ENCODE data around the gene GMPR. TPM values are rescaled to one million over a fixed set of nuclear protein-coding genes. Genes with fewer than 3 reads are reported as not detected.

Gene GMPR
- total RNA-seq, 1 experiment from 2014 or later: 1.4 TPM

DNA sequence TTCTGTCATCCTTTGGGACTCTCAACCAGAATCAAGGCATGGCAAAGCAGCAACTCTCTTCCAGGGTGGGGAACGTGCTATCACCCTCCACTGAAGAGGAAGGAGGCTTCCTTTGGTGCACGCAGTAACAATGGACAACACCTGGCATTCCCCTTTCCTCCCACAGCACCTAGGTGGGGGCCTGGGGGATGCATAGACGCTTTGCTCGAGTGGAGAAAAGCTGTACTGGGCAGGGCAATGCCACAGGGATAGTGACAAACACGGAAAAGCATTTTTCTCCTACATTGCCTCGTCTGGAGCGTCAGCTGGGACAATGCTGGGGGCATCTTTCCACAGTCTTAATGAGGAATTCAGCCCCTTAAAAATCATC, 82.9 kb downstream of the GMPR start:
- Mint-ChIP-seq H3K9me3 (ENCODE audit: low read depth, unreplicated experiment) (no peaks in the 10 kb centered on the region), H3K4me1 (ENCODE audit: low read depth, unreplicated experiment) (peaks cover 10% of the 10 kb centered on the region), H3K27me3 (ENCODE audit: unreplicated experiment) (no peaks in the 10 kb centered on the region), H3K27ac (ENCODE audit: unreplicated experiment) (no peak overlapping the region), H3K36me3 (ENCODE audit: insufficient read depth, unreplicated experiment) (no peaks in the 10 kb centered on the region), H3K4me3 (ENCODE audit: low read depth, unreplicated experiment) (no peak overlapping the region)
- CTCF ChIA-PET: no interaction called here
- intact Hi-C loops (cut with micrococcal nuclease; ENCODE audit: unreplicated experiment): no loop called here
- BruUV-seq (replicated peaks): no TSS peak
- TF ChIP-seq, protein P1, sequence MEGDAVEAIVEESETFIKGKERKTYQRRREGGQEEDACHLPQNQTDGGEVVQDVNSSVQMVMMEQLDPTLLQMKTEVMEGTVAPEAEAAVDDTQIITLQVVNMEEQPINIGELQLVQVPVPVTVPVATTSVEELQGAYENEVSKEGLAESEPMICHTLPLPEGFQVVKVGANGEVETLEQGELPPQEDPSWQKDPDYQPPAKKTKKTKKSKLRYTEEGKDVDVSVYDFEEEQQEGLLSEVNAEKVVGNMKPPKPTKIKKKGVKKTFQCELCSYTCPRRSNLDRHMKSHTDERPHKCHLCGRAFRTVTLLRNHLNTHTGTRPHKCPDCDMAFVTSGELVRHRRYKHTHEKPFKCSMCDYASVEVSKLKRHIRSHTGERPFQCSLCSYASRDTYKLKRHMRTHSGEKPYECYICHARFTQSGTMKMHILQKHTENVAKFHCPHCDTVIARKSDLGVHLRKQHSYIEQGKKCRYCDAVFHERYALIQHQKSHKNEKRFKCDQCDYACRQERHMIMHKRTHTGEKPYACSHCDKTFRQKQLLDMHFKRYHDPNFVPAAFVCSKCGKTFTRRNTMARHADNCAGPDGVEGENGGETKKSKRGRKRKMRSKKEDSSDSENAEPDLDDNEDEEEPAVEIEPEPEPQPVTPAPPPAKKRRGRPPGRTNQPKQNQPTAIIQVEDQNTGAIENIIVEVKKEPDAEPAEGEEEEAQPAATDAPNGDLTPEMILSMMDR (IDR thresholded peaks at IDR 0.05; ENCODE audit: unreplicated experiment): no peak
- no peak for DNase-seq

DNA sequence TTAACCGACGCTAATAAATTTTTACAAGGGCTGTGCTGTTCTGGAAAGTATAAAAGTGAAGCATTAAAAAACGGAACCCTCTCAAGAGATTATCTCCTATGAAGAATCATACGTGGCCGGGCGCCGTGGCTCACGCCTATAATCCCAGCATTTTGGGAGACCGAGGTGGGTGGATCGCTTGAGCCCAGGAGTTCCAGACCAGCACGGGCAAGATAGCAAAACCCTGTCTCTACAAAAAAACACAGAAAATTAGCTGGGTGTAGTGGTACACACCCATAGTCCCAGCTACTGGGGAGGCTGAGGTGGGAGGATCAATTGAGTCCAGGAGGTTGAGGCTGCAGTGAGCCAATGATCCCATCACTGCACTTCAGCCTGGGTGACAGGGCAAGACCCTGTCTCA, 83.4 kb downstream of the GMPR start:
- Mint-ChIP-seq H3K36me3 (ENCODE audit: insufficient read depth, unreplicated experiment) (no peaks in the 10 kb centered on the region), H3K27me3 (ENCODE audit: unreplicated experiment) (no peaks in the 10 kb centered on the region), H3K9me3 (ENCODE audit: low read depth, unreplicated experiment) (no peaks in the 10 kb centered on the region), H3K27ac (ENCODE audit: unreplicated experiment) (no peak overlapping the region), H3K4me1 (ENCODE audit: low read depth, unreplicated experiment) (peaks cover 10% of the 10 kb centered on the region), H3K4me3 (ENCODE audit: low read depth, unreplicated experiment) (no peak overlapping the region)
- DNase-seq: no peak
- BruUV-seq (replicated peaks): no TSS peak
- TF ChIP-seq, protein P1 (IDR thresholded peaks at IDR 0.05; ENCODE audit: unreplicated experiment): no peak
- intact Hi-C loops (cut with micrococcal nuclease; ENCODE audit: unreplicated experiment): no loop called here
- CTCF ChIA-PET: no interaction called here

DNA sequence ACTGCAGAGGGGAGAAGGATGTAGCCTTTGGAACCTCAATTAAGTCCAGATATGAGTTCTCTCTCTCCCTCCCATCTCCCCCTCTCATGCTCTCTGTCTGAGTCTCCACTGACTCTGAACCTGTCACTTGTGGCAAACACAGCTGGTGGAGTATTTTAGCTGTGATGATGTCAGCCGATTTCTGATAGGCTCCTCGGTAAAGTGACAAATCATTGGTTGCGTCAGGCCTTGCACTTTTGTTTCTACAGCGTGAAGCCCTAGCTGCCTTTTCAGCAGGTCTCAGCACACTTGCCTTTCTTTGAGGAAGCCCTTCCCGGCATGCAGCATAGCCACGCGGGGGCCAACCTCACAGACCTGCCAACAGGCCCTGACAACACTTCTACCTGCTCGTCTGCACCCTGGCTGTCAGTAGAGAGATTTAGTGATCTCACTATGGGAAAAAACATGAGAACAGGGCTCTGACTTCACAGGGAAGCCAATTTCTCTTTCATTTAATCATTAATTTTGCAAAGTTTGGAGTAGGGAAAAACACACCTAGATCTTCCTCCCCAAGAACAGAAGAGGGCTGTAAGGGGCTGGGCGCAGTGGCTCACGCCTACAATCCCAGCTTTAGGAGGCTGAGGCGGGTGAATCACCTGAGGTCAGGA, 84.4 kb downstream of the GMPR start:
- no peaks in the 10 kb centered on the region for H3K36me3 Mint-ChIP-seq (ENCODE audit: insufficient read depth, unreplicated experiment)
- H3K27ac Mint-ChIP-seq (ENCODE audit: unreplicated experiment): no peak overlapping the region
- TF ChIP-seq, protein P1 (IDR thresholded peaks at IDR 0.05; ENCODE audit: unreplicated experiment): no peak
- H3K4me3 Mint-ChIP-seq (ENCODE audit: low read depth, unreplicated experiment): no peak overlapping the region
- CTCF ChIA-PET: no interaction called here
- peaks cover 10% of the 10 kb centered on the region for H3K4me1 Mint-ChIP-seq (ENCODE audit: low read depth, unreplicated experiment)
- BruUV-seq (replicated peaks): no TSS peak
- intact Hi-C loops (cut with micrococcal nuclease; ENCODE audit: unreplicated experiment): no loop called here
- H3K9me3 Mint-ChIP-seq (ENCODE audit: low read depth, unreplicated experiment): no peaks in the 10 kb centered on the region
- no peaks in the 10 kb centered on the region for H3K27me3 Mint-ChIP-seq (ENCODE audit: unreplicated experiment)
- DNase-seq: no peak

DNA sequence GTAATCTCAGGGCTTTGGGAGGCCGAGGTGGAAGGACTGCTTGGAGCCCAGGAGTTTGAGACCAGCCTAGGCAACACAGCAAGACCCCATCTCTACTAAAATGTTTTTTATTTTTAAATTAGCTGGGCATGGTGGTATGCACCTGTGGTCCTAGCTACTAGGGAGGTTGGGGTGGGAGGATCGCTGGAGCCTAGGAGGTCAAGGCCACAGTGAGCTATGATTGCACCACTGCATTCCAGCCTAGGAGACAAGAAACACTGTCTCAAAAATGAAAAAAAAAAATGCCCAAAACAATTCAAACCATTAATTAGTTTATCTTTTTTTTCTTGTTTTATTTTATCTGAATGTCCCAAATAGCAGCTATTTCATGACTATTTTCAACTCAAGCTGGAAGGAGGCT, 85.8 kb downstream of the GMPR start:
- no peaks in the 10 kb centered on the region for H3K9me3 Mint-ChIP-seq (ENCODE audit: low read depth, unreplicated experiment)
- intact Hi-C loops (cut with micrococcal nuclease; ENCODE audit: unreplicated experiment): no loop called here
- H3K4me3 Mint-ChIP-seq (ENCODE audit: low read depth, unreplicated experiment): no peak overlapping the region
- CTCF ChIA-PET: no interaction called here
- no peak for DNase-seq
- no peaks in the 10 kb centered on the region for H3K36me3 Mint-ChIP-seq (ENCODE audit: insufficient read depth, unreplicated experiment)
- H3K4me1 Mint-ChIP-seq (ENCODE audit: low read depth, unreplicated experiment): peaks cover 10% of the 10 kb centered on the region
- TF ChIP-seq, protein P1 (IDR thresholded peaks at IDR 0.05; ENCODE audit: unreplicated experiment): no peak
- BruUV-seq (replicated peaks): no TSS peak
- H3K27ac Mint-ChIP-seq (ENCODE audit: unreplicated experiment): no peak overlapping the region
- H3K27me3 Mint-ChIP-seq (ENCODE audit: unreplicated experiment): no peaks in the 10 kb centered on the region

Measured in Calu3 (cell line).